Fibroblast of lung (primary cell): ENCODE results near the gene JAGN1. TPM values are rescaled to one million over a fixed set of nuclear protein-coding genes. Genes with fewer than 3 reads are reported as not detected.

ENCODE experiments used
- DNase-seq, 2 donors: peaks; one replicate each; pipeline versions ENCODE4 v3.0.0 to v3.0.0-alpha.2; 2010; ENCODE audit warnings: low read depth in 2 of 2
- H2AFZ ChIP-seq: 2 replicates; pipeline ENCODE4 v1.5.1; 2012; ENCODE audit warnings: low read length, control low read depth, inconsistent platforms
- H3K27ac ChIP-seq: 2 replicates; pipeline ENCODE4 v1.5.1; 2011; ENCODE audit warnings: low read length, control low read depth; ENCODE audit not compliant: insufficient read depth
- H3K27me3 ChIP-seq: 2 replicates; pipeline ENCODE4 v1.5.1; 2011; ENCODE audit warnings: mild to moderate bottlenecking, low read length; ENCODE audit not compliant: control insufficient read depth, insufficient read depth
- H3K36me3 ChIP-seq: 2 replicates; pipeline ENCODE4 v1.5.1; 2011; ENCODE audit warnings: low read length; ENCODE audit not compliant: control insufficient read depth, insufficient read depth
- H3K4me1 ChIP-seq: 2 replicates; pipeline ENCODE4 v1.5.1; 2011; ENCODE audit warnings: low read length; ENCODE audit not compliant: control insufficient read depth, insufficient read depth; ENCODE audit errors: extremely low read depth
- H3K4me2 ChIP-seq: 2 replicates; pipeline ENCODE4 v1.5.1; 2011; ENCODE audit warnings: low read length, control low read depth; ENCODE audit not compliant: insufficient read depth; ENCODE audit errors: extremely low read depth
- H3K4me3 ChIP-seq, 4 experiments: fragments of 200-600 bp in 1 of 4; sonication (generic) in 1 of 4; replicated peaks in 1 of 4; 2 replicates each; pipeline ENCODE4 v1.5.1; 2011 to 2016; ENCODE audit warnings: low read length in 4 of 4, low read depth in 3 of 4, mild to moderate bottlenecking in 3 of 4, control low read depth in 2 of 4, inconsistent platforms in 1 of 4, mixed read lengths in 1 of 4; ENCODE audit not compliant: insufficient read depth in 1 of 4; ENCODE audit errors: control extremely low read depth in 1 of 4
- H3K79me2 ChIP-seq: 2 replicates; pipeline ENCODE4 v1.5.1; 2012; ENCODE audit warnings: mild to moderate bottlenecking, low read length, inconsistent platforms; ENCODE audit not compliant: control insufficient read depth, insufficient read depth
- H3K9ac ChIP-seq: 2 replicates; pipeline ENCODE4 v1.5.1; 2011; ENCODE audit warnings: mild to moderate bottlenecking, low read length, control low read depth; ENCODE audit not compliant: insufficient read depth
- H3K9me3 ChIP-seq: 2 replicates; pipeline ENCODE4 v1.5.1; 2012; ENCODE audit warnings: low read depth, low read length; ENCODE audit not compliant: control insufficient read depth, insufficient read depth
- H4K20me1 ChIP-seq: 2 replicates; pipeline ENCODE4 v1.5.1; 2011; ENCODE audit warnings: low read length; ENCODE audit not compliant: control insufficient read depth, insufficient read depth; ENCODE audit errors: extremely low read depth
- CTCF ChIP-seq, 2 donors: IDR thresholded peaks in 1 of 2; conservative IDR thresholded peaks in 1 of 2; 1 replicate in 1 of 2; 2 replicates in 1 of 2; pipeline ENCODE4 v1.5.1; 2011 to 2012; ENCODE audit warnings: low read length in 2 of 2, control low read depth in 1 of 2, inconsistent platforms in 1 of 2, low read depth in 1 of 2, mild to moderate bottlenecking in 1 of 2
- EZH2 ChIP-seq: IDR thresholded peaks from 2 replicates; pipeline ENCODE4 v1.5.1; 2012; ENCODE audit warnings: low read length, control low read depth, mild to moderate bottlenecking; ENCODE audit errors: missing control alignments
- polyA plus RNA-seq, 2 donors: library from polyadenylated mRNA; depleted of rRNA in 1 of 2; stranded (reverse) in 1 of 2; unstranded in 1 of 2; fragments of >200 nt; gene quantifications; 2 replicates each; pipeline ENCODE4 v1.2.1, GENCODE V29; 2011 to 2012; ENCODE audit warnings: missing spikeins in 1 of 2
- total RNA-seq: library from RNA; depleted of rRNA; stranded (reverse); fragments of >200 nt; gene quantifications from 2 replicates; pipeline ENCODE4 v1.2.1, GENCODE V29; 2014

The JAGN1 gene
- total and polyA plus RNA-seq, 2 donors (not counting 1 experiment from before 2014, with no cell fraction given): 30.6 to 36.6 TPM

- no peak for DNase-seq
- TF ChIP-seq EZH2 (no peak), CTCF (conservative IDR thresholded peaks at IDR 0.05 in 1 of 2, IDR thresholded peaks at IDR 0.05 in 1 of 2; ENCODE audit: low read depth in 1 of 2, low read length in 2 of 2) (no peak)
- no peaks in the 10 kb centered on the region for H3K27me3 ChIP-seq
- H3K79me2 ChIP-seq: peaks cover 18% of the 10 kb centered on the region
- H2AFZ ChIP-seq: no peak overlapping the region
- H3K36me3 ChIP-seq: no peaks in the 10 kb centered on the region
- H3K4me1 ChIP-seq: peaks cover 5% of the 10 kb centered on the region
- H3K9me3 ChIP-seq: no peaks in the 10 kb centered on the region
- H3K27ac ChIP-seq: no peak overlapping the region
- no peak overlapping the region for H3K4me2 ChIP-seq
- H4K20me1 ChIP-seq: no peaks in the 10 kb centered on the region
- H3K9ac ChIP-seq: no peak overlapping the region
- no peak overlapping the region for H3K4me3 ChIP-seq
Measured at GRCh38 chr3:9887480-9887879, 2.9 kb upstream of the JAGN1 start.

GRCh38 chr3:9888540-9888939 lies 1.9 kb upstream of the JAGN1 start:
- Histone ChIP-seq H3K4me2 (no peak overlapping the region), H3K27ac (no peak overlapping the region), H3K79me2 (peaks cover 25% of the 10 kb centered on the region), H3K4me1 (peaks cover 5% of the 10 kb centered on the region), H3K27me3 (no peaks in the 10 kb centered on the region), H3K4me3 (no peak overlapping the region), H3K9ac (no peak overlapping the region), H4K20me1 (no peaks in the 10 kb centered on the region), H2AFZ (no peak overlapping the region), H3K36me3 (peaks cover 2% of the 10 kb centered on the region), H3K9me3 (no peaks in the 10 kb centered on the region)
- DNase-seq: no peak
- no peak for TF ChIP-seq EZH2
- TF ChIP-seq CTCF (conservative IDR thresholded peaks at IDR 0.05 in 1 of 2, IDR thresholded peaks at IDR 0.05 in 1 of 2; ENCODE audit: low read depth in 1 of 2, low read length in 2 of 2): no peak

- Histone ChIP-seq H3K4me1 (peaks cover 6% of the 10 kb centered on the region), H3K79me2 (peaks cover 25% of the 10 kb centered on the region), H2AFZ (no peak overlapping the region), H3K36me3 (peaks cover 2% of the 10 kb centered on the region), H3K9ac (no peak overlapping the region), H3K27me3 (no peaks in the 10 kb centered on the region), H3K4me2 (no peak overlapping the region), H3K9me3 (no peaks in the 10 kb centered on the region), H3K4me3 (no peak overlapping the region), H4K20me1 (no peaks in the 10 kb centered on the region), H3K27ac (no peak overlapping the region)
- no peak for DNase-seq
- no peak for TF ChIP-seq CTCF (conservative IDR thresholded peaks at IDR 0.05 in 1 of 2, IDR thresholded peaks at IDR 0.05 in 1 of 2; ENCODE audit: low read depth in 1 of 2, low read length in 2 of 2)
- no peak for TF ChIP-seq EZH2
Measured at GRCh38 chr3:9889405-9889804, 1.0 kb upstream of the JAGN1 start.
